B cell (primary cell): ENCODE results near the gene ARHGEF3. TPM values are rescaled to one million over a fixed set of nuclear protein-coding genes. Genes with fewer than 3 reads are reported as not detected.

Experiments
- ATAC-seq: fragments of 200-7000 bp; cut with Tn5 transposase; one replicate; pipeline ENCODE4 v1.10.0; 2021; ENCODE audit warnings: low read depth, mild to moderate bottlenecking, moderate number of reproducible peaks, moderate library complexity
- CTCF ChIA-PET: fragments of 350-600 bp; sonication (Branson Sonifier 250); formaldehyde crosslinking; loops from one replicate; lab custom pipeline; 2021; ENCODE audit warnings: antibody characterized with exemption, inconsistent platforms; lab: Charles Lee
- POLR2A ChIA-PET: fragments of 350-600 bp; sonication (Branson Sonifier 250); formaldehyde crosslinking; loops from one replicate; lab custom pipeline; 2021; ENCODE audit warnings: antibody characterized with exemption; lab: Charles Lee
- DNase-seq: peaks from one replicate; pipeline ENCODE4 v3.0.0; 2013
- H2AFZ ChIP-seq: 2 replicates; pipeline ENCODE4 v1.6.1; 2012; ENCODE audit warnings: mild to moderate bottlenecking, low read depth, low read length; ENCODE audit not compliant: insufficient read depth, poor library complexity, severe bottlenecking
- H3K27ac ChIP-seq, 2 donors: 1 replicate in 1 of 2; 2 replicates in 1 of 2; pipeline ENCODE4 v1.5.1; 2012 to 2013; ENCODE audit warnings: low read length in 2 of 2, mild to moderate bottlenecking in 2 of 2, moderate library complexity in 1 of 2
- H3K27me3 ChIP-seq, 4 experiments: fragments of 200-600 bp in 1 of 4; sonication (generic) in 1 of 4; replicated peaks in 1 of 4; 1 replicate in 2 of 4; 2 replicates in 2 of 4; pipeline versions ENCODE4 v1.6.1 to v1.7.0; 2013 to 2016; ENCODE audit warnings: low read length in 3 of 4, mild to moderate bottlenecking in 2 of 4, mixed read lengths in 1 of 4, moderate library complexity in 1 of 4; ENCODE audit not compliant: insufficient read depth in 4 of 4, control insufficient read depth in 3 of 4; ENCODE audit errors: control extremely low read depth in 1 of 4
- H3K36me3 ChIP-seq, 2 experiments: replicated peaks in 1 of 2; 1 replicate in 1 of 2; 2 replicates in 1 of 2; pipeline versions ENCODE4 v1.6.1 to v1.7.1; 2013; ENCODE audit warnings: low read length in 1 of 2; ENCODE audit not compliant: insufficient read depth in 2 of 2, control insufficient read depth in 1 of 2; ENCODE audit errors: control extremely low read depth in 1 of 2, extremely low read depth in 1 of 2
- H3K4me1 ChIP-seq, 2 donors: fragments of 200-600 bp in 1 of 2; sonication (generic) in 1 of 2; 1 replicate in 1 of 2; 2 replicates in 1 of 2; pipeline versions ENCODE4 v1.5.1 to v1.6.1; 2013 to 2017; ENCODE audit warnings: low read length in 2 of 2; ENCODE audit not compliant: control insufficient read depth in 2 of 2, insufficient read depth in 2 of 2
- H3K4me2 ChIP-seq: replicated peaks from 2 replicates; pipeline ENCODE3; 2012; ENCODE audit warnings: mild to moderate bottlenecking, low read depth, low read length; ENCODE audit not compliant: poor library complexity, severe bottlenecking
- H3K4me3 ChIP-seq, 5 experiments: fragments of 200-600 bp in 1 of 5; sonication (generic) in 1 of 5; 1 replicate in 3 of 5; 2 replicates in 2 of 5; pipeline versions ENCODE4 v1.5.1 to v1.7.0; 2011 to 2016; ENCODE audit warnings: low read length in 4 of 5, mild to moderate bottlenecking in 4 of 5, low read depth in 2 of 5, control low read depth in 1 of 5, moderate library complexity in 1 of 5; ENCODE audit not compliant: insufficient read depth in 1 of 5; ENCODE audit errors: control extremely low read depth in 1 of 5, extremely low read depth in 1 of 5
- H3K79me2 ChIP-seq: fragments of 200-600 bp; sonication (generic); one replicate; pipeline ENCODE4 v1.6.0; 2016; ENCODE audit warnings: low read length; ENCODE audit not compliant: control insufficient read depth, insufficient read depth
- H3K9ac ChIP-seq: fragments of 200-600 bp; sonication (generic); 2 replicates; pipeline ENCODE4 v1.6.1; 2017; ENCODE audit warnings: mild to moderate bottlenecking, low read length, moderate library complexity
- H3K9me3 ChIP-seq, 3 donors: one replicate each; pipeline versions ENCODE4 v1.6.1 to v1.7.1; 2013; ENCODE audit warnings: low read length in 2 of 3; ENCODE audit not compliant: control insufficient read depth in 2 of 3, insufficient read depth in 1 of 3; ENCODE audit errors: control extremely low read depth in 1 of 3
- H4K20me1 ChIP-seq: 2 replicates; pipeline ENCODE4 v1.6.0; 2012; ENCODE audit warnings: mild to moderate bottlenecking, low read length; ENCODE audit not compliant: insufficient read depth, control insufficient read depth, poor library complexity, severe bottlenecking
- H3K27ac Mint-ChIP-seq: one replicate; pipeline ENCODE4 v1.8.0; 2021; ENCODE audit warnings: mixed read lengths
- H3K27me3 Mint-ChIP-seq: one replicate; pipeline ENCODE4 v1.8.0; 2021; ENCODE audit warnings: mixed read lengths
- H3K4me1 Mint-ChIP-seq: one replicate; pipeline ENCODE4 v1.8.0; 2021; ENCODE audit warnings: mixed read lengths
- H3K4me3 Mint-ChIP-seq: one replicate; pipeline ENCODE4 v1.8.0; 2021; ENCODE audit warnings: mixed read lengths
- H3K9me3 Mint-ChIP-seq: one replicate; pipeline ENCODE4 v1.8.0; 2022; ENCODE audit warnings: mixed read lengths; ENCODE audit not compliant: insufficient read depth
- CTCF ChIP-seq: fragments of 200-600 bp; IDR thresholded peaks from one replicate; pipeline ENCODE4 v1.8.0; 2022; ENCODE audit warnings: antibody characterized with exemption, mild to moderate bottlenecking
- EZH2 ChIP-seq: IDR thresholded peaks from 2 replicates; pipeline ENCODE4 v1.6.1; 2012; ENCODE audit warnings: borderline replicate concordance, low read depth, mild to moderate bottlenecking, moderate library complexity, low read length; ENCODE audit not compliant: insufficient read depth, poor library complexity, severe bottlenecking
- WGBS: methylation state at CpG from one replicate; pipeline ENCODE4 v1.1.5; 2013; ENCODE audit warnings: missing lambda C conversion rate; ENCODE audit not compliant: insufficient coverage; 5-methylcytosine and 5-hydroxymethylcytosine counted together
- intact Hi-C: fragments of 100-400 bp; cut with micrococcal nuclease; formaldehyde crosslinking; loops from one replicate; pipeline ENCODE4 v1.10.0; 2022
- polyA plus RNA-seq: library from polyadenylated mRNA; depleted of rRNA; stranded (reverse); fragments of >200 nt; gene quantifications from 2 replicates; pipeline ENCODE4 v1.2.3, GENCODE V29; 2012
- total RNA-seq, 2 donors: library from RNA; stranded (reverse); fragments of 120-200 nt in 1 of 2; gene quantifications; 1 replicate in 1 of 2; 2 replicates in 1 of 2; pipeline versions ENCODE4 v1.2.3 to v1.2.4, GENCODE V29; 2013 to 2022

The ARHGEF3 gene
- total and polyA plus RNA-seq, 2 donors (not counting 1 experiment from before 2014, with no cell fraction given) = 30.8 to 33.5 TPM

GRCh38 chr3:56818156-56818985 lies 16.6 kb upstream of the ARHGEF3 start:
- Histone ChIP-seq H4K20me1 (no peaks in the 10 kb centered on the region), H3K27ac (no peak overlapping the region), H3K79me2 (no peaks in the 10 kb centered on the region), H3K27me3 (no peaks in the 10 kb centered on the region), H3K9ac (no peak overlapping the region), H3K36me3 (no peaks in the 10 kb centered on the region), H3K4me3 (no peak overlapping the region), H2AFZ (no peak overlapping the region), H3K4me2 (no peak overlapping the region), H3K9me3 (no peaks in the 10 kb centered on the region), H3K4me1 (no peaks in the 10 kb centered on the region)
- WGBS = 49% methylated on average over 2 of the region's 6 CpGs
- POLR2A ChIA-PET = no interaction called here
- ATAC-seq (no peak), DNase-seq (no peak)
- Mint-ChIP-seq H3K27ac (no peak overlapping the region), H3K4me3 (no peak overlapping the region), H3K4me1 (no peaks in the 10 kb centered on the region), H3K9me3 (no peaks in the 10 kb centered on the region), H3K27me3 (no peaks in the 10 kb centered on the region)
- TF ChIP-seq CTCF (no peak), EZH2 (no peak)
- CTCF ChIA-PET = interaction anchor here (1.0 to 3.1 kb wide), 4 partner anchors 17 to 170 kb away, joined by 4 to 16 read pairs (median 4); partner anchors contain the start of gene ARHGEF3
- intact Hi-C loops = no loop called here

- Histone ChIP-seq H3K9me3 (no peaks in the 10 kb centered on the region), H3K36me3 (no peaks in the 10 kb centered on the region), H3K9ac (no peak overlapping the region), H3K4me3 (no peak overlapping the region), H2AFZ (no peak overlapping the region), H4K20me1 (no peaks in the 10 kb centered on the region), H3K27me3 (no peaks in the 10 kb centered on the region), H3K4me2 (no peak overlapping the region), H3K79me2 (no peaks in the 10 kb centered on the region), H3K27ac (no peak overlapping the region), H3K4me1 (no peaks in the 10 kb centered on the region)
- Mint-ChIP-seq H3K4me1 (peaks cover 1% of the 10 kb centered on the region), H3K4me3 (no peak overlapping the region), H3K27ac (no peak overlapping the region), H3K27me3 (no peaks in the 10 kb centered on the region), H3K9me3 (no peaks in the 10 kb centered on the region)
- intact Hi-C loops = no loop called here
- no peak for TF ChIP-seq CTCF
- no peak for TF ChIP-seq EZH2
- ATAC-seq (no peak), DNase-seq (no peak)
- ChIA-PET POLR2A (no interaction called here), CTCF (interaction anchor here (1.0 to 3.1 kb wide), 2 partner anchors 115 to 171 kb away, joined by 5 to 16 read pairs; no protein-coding TSS in a partner anchor)
- 73% methylated on average over 4 of the region's 4 CpGs for WGBS
Observed at GRCh38 chr3:56817646-56818045, 15.9 kb upstream of the ARHGEF3 start.
